Measurements from ENCODE around the gene MANBA.

The MANBA gene

DNA sequence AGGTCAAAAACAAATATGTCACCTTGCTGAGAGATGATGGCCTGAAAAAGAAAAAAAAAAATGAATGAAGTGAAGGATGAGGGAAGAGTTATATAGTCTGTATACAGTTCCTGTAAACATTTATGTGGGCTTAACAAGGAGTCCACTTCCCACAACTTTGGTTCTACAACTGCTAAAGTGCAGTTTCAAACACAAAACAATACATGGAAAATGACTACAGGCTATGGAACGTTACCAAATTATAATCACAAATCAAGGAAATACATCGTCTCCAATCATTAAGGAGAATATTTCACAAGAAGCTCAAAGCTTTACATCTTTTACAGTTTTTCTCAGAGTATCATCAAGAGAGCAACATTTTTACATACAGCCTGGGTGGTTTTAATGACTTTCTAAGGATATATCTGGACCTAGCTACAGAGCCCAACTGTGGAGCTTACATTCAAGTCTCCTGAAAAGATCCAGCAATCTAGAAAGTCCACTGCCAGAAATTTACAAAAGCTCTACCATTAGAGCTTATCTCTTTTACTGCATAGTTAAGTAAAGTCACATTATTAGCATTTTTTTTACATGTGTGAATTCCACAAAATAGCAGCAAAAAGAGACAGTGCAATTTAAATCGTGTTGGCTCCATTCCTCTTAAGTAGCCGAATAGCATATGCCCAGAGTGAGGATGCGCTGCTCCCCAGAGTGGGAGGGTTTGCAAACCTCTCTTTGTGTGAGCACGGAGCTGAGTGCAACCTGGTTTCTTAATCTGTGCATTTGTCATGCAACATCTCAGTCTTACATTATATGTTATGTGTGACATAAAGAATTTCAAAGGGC is 128.3 kb downstream of the MANBA start:
- TF ChIP-seq, protein P1, sequence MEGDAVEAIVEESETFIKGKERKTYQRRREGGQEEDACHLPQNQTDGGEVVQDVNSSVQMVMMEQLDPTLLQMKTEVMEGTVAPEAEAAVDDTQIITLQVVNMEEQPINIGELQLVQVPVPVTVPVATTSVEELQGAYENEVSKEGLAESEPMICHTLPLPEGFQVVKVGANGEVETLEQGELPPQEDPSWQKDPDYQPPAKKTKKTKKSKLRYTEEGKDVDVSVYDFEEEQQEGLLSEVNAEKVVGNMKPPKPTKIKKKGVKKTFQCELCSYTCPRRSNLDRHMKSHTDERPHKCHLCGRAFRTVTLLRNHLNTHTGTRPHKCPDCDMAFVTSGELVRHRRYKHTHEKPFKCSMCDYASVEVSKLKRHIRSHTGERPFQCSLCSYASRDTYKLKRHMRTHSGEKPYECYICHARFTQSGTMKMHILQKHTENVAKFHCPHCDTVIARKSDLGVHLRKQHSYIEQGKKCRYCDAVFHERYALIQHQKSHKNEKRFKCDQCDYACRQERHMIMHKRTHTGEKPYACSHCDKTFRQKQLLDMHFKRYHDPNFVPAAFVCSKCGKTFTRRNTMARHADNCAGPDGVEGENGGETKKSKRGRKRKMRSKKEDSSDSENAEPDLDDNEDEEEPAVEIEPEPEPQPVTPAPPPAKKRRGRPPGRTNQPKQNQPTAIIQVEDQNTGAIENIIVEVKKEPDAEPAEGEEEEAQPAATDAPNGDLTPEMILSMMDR (IDR thresholded peaks at IDR 0.05; ENCODE audit: borderline replicate concordance, insufficient read depth, low read depth, low read length) = no peak
- H3K4me3 ChIP-seq (ENCODE audit: low read depth, low read length) = no peak overlapping the region

DNA sequence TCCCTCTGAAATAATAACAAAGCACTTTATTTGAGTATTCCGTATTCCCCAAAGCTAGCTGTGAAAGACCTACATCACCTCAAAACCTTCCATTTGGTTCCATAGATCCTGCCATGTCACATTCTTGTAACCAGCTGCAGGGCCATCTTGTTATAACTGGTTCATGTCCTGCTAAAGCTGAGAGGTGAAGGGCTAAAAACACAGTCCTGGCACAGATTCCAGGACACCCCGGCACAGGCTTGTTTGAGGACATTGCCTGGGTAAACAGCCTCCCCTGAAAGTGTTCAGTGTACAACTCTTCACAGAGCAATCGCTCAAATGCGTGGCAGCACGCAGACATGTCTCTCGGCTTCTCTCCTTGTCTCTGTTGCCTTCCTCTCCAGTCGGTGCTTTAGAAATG is 129.2 kb downstream of the MANBA start:
- no peak overlapping the region for H3K4me3 ChIP-seq (ENCODE audit: low read depth, low read length)
- TF ChIP-seq, protein P1 (IDR thresholded peaks at IDR 0.05; ENCODE audit: borderline replicate concordance, insufficient read depth, low read depth, low read length) = no peak

DNA sequence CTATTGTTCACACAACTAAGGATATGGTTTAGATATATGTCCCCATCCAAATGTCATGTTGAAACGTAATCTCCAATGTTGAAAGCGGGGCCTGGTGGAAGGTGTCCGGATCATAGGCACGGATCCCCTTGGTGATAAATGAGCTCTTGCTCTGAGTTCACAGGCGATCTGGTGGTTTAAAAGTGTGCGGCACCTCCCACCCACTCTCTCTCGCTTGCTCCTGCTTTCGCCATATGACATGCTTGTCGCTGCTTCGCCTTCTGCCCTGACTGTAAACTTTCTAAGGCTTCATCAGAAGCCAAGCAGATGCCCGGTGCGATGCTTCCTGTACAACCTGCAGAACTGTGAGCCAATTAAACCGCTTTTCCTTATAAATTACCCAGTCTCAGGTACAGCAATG is 131.1 kb downstream of the MANBA start:
- TF ChIP-seq, protein P1 (IDR thresholded peaks at IDR 0.05; ENCODE audit: borderline replicate concordance, insufficient read depth, low read depth, low read length) = no peak
- no peak overlapping the region for H3K4me3 ChIP-seq (ENCODE audit: low read depth, low read length)

DNA sequence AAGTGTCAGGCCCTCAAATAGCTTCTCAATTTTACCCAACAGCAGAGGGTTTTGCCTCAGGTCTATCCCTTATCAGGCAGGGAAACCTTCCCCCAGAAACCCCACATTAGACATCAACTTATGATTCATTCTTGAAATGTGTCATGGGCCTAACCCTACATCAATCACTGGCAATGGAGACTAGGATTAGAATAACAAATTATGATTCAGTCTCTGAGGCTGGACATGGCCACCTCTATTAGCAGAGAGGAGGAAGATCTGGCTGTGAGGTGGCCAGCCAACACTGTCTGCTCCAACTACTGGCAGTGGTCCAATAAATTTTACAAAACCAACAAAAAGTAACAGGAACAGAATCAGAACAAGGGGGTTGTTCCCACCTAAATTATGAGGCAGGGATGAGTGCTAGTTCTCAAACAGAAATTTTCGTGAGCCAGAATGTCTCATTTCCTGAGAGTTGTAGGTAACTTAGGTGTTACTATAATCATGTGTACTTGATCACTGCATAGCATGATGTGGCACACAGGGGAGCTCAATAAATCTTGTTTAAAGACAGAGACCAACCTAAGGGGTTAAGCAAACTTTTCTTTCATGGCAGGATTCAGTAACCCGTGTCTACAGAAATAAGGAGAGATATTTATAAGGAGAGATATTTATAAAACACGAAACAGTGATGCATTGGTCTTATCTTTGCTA is 132.8 kb downstream of the MANBA start:
- no peak overlapping the region for H3K4me3 ChIP-seq (ENCODE audit: low read depth, low read length)
- TF ChIP-seq, protein P1 (IDR thresholded peaks at IDR 0.05; ENCODE audit: borderline replicate concordance, insufficient read depth, low read depth, low read length) = no peak

GRCh38 chr4:102625232-102625930 is 135.4 kb downstream of the MANBA start:
- TF ChIP-seq, protein P1 (IDR thresholded peaks at IDR 0.05; ENCODE audit: borderline replicate concordance, insufficient read depth, low read depth, low read length) = peak; percentile 54
- H3K4me3 ChIP-seq (ENCODE audit: low read depth, low read length) = no peak overlapping the region

GRCh38 chr4:102624505-102624904 is 136.3 kb downstream of the MANBA start:
- TF ChIP-seq, protein P1 (IDR thresholded peaks at IDR 0.05; ENCODE audit: borderline replicate concordance, insufficient read depth, low read depth, low read length) = no peak
- H3K4me3 ChIP-seq (ENCODE audit: low read depth, low read length) = no peak overlapping the region

All from GM12875 (cell line).